ENCODE data around the gene DCLK1. TPM values are rescaled to one million over a fixed set of nuclear protein-coding genes. Genes with fewer than 3 reads are reported as not detected.

Gene DCLK1
- total RNA-seq, 1 experiment from 2014 or later: 36.2 TPM

DNA sequence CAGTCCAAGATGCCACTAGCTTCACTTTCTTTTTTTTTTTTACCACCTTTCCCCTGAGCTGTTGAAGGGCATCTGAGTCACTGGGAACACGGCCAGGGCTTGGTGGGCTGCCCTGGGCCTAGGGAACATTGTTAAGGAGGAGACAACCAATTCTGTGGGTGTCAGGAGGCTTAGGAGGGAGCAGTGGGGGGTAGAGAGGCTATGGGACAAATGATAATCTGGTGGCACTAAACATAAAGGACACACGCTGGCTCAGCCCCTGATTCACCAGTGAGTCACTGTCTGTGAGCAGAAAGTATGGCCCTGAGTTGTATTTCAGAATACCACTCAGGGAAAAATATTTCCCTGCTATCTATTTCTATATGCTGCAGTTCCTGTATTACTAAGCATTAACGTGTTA, 207.8 kb downstream of the DCLK1 start:
- Histone ChIP-seq H3K56ac (ENCODE audit: insufficient read length, low read depth, low read length) (no peak overlapping the region), H4K5ac (ENCODE audit: insufficient read length, low read depth, low read length) (no peak overlapping the region), H2BK5ac (ENCODE audit: insufficient read length, low read length) (no peak overlapping the region), H3K4me1 (ENCODE audit: insufficient read depth, low read length) (peaks cover 20% of the 10 kb centered on the region), H2BK20ac (ENCODE audit: low read depth, low read length, poor library complexity, severe bottlenecking) (no peak overlapping the region), H3K27me3 (ENCODE audit: insufficient read depth, low read length) (no peaks in the 10 kb centered on the region), H4K8ac (replicated peaks; ENCODE audit: insufficient read length, low read depth, low read length) (no peak overlapping the region), H3K18ac (ENCODE audit: insufficient read length, low read depth, low read length) (no peak overlapping the region), H3K9me3 (ENCODE audit: control insufficient read depth, low read depth, low read length) (no peaks in the 10 kb centered on the region), H2AFZ (ENCODE audit: low read length) (no peak overlapping the region), H2AK5ac (ENCODE audit: insufficient read length, low read length) (no peak overlapping the region), H3K23me2 (ENCODE audit: insufficient read length, low read depth, low read length, poor library complexity, severe bottlenecking) (no peaks in the 10 kb centered on the region), H2BK12ac (ENCODE audit: insufficient read length, low read depth, low read length) (no peak overlapping the region), H4K91ac (ENCODE audit: insufficient read length, low read depth, low read length) (no peak overlapping the region), H3T11ph (ENCODE audit: low read length) (no peak overlapping the region), H2BK120ac (ENCODE audit: low read depth, low read length, poor library complexity, severe bottlenecking) (no peak overlapping the region), H3K9ac (ENCODE audit: extremely low read depth, insufficient read length, low read length) (no peak overlapping the region), H3K79me2 (ENCODE audit: insufficient read depth, low read length) (no peaks in the 10 kb centered on the region), H3K4ac (ENCODE audit: low read depth, low read length) (no peak overlapping the region), H3K79me1 (ENCODE audit: insufficient read depth, low read depth, low read length, poor library complexity, severe bottlenecking) (no peaks in the 10 kb centered on the region), H3K4me2 (ENCODE audit: insufficient read depth, insufficient read length, low read length) (no peak overlapping the region), H3K27ac (ENCODE audit: insufficient read length, low read depth, low read length) (no peak overlapping the region), H2BK15ac (ENCODE audit: low read depth, low read length) (no peak overlapping the region), H3K23ac (ENCODE audit: insufficient read length, low read depth, low read length) (no peak overlapping the region), H3K14ac (ENCODE audit: insufficient read depth, low read length) (no peak overlapping the region), H4K20me1 (ENCODE audit: control insufficient read depth, insufficient read depth, insufficient read length) (no peaks in the 10 kb centered on the region)
- Mint-ChIP-seq H3K27me3 (ENCODE audit: low read depth) (no peaks in the 10 kb centered on the region), H3K4me1 (peaks cover 32 to 40% of the 10 kb centered on the region in 2 experiments), H3K9me3 (peaks cover 0 to 2% of the 10 kb centered on the region in 2 experiments; a peak in 2 of 5 replicates), H3K4me3 (no peak overlapping the region), H3K36me3 (ENCODE audit: insufficient read depth in 1 of 3, low read depth in 3 of 3) (no peaks in the 10 kb centered on the region; a peak in 1 of 7 replicates), H3K27ac (peak overlapping the region in 1 of 3 experiments; percentile 7; a peak in 1 of 7 replicates)
- TF ChIP-seq, protein P1, sequence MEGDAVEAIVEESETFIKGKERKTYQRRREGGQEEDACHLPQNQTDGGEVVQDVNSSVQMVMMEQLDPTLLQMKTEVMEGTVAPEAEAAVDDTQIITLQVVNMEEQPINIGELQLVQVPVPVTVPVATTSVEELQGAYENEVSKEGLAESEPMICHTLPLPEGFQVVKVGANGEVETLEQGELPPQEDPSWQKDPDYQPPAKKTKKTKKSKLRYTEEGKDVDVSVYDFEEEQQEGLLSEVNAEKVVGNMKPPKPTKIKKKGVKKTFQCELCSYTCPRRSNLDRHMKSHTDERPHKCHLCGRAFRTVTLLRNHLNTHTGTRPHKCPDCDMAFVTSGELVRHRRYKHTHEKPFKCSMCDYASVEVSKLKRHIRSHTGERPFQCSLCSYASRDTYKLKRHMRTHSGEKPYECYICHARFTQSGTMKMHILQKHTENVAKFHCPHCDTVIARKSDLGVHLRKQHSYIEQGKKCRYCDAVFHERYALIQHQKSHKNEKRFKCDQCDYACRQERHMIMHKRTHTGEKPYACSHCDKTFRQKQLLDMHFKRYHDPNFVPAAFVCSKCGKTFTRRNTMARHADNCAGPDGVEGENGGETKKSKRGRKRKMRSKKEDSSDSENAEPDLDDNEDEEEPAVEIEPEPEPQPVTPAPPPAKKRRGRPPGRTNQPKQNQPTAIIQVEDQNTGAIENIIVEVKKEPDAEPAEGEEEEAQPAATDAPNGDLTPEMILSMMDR (conservative IDR thresholded peaks at IDR 0.05): no peak
- no peak for DNase-seq
- WGBS (ENCODE audit: extremely low coverage, insufficient read length, low lambda C conversion rate): no CpG with 5 or more reads among the region's 3 CpGs
